Osteocyte (in vitro differentiated cells): ENCODE results near the gene SAMM50. TPM values are rescaled to one million over a fixed set of nuclear protein-coding genes. Genes with fewer than 3 reads are reported as not detected.

Experiments
- DNase-seq: peaks from one replicate; pipeline ENCODE4 v3.0.0; 2021; ENCODE audit warnings: mixed read lengths; ENCODE audit not compliant: unreplicated experiment; ENCODE audit errors: extremely low spot score
- H3K27ac Mint-ChIP-seq: one replicate; pipeline ENCODE4 v1.8.0; 2021; ENCODE audit warnings: mild to moderate bottlenecking, mixed read lengths; ENCODE audit not compliant: unreplicated experiment
- H3K27me3 Mint-ChIP-seq: one replicate; pipeline ENCODE4 v1.8.0; 2021; ENCODE audit warnings: mixed read lengths; ENCODE audit not compliant: unreplicated experiment
- H3K36me3 Mint-ChIP-seq: one replicate; pipeline ENCODE4 v1.8.0; 2021; ENCODE audit warnings: mixed read lengths; ENCODE audit not compliant: unreplicated experiment
- H3K4me1 Mint-ChIP-seq: one replicate; pipeline ENCODE4 v1.8.0; 2021; ENCODE audit warnings: mixed read lengths; ENCODE audit not compliant: unreplicated experiment
- H3K4me3 Mint-ChIP-seq: one replicate; pipeline ENCODE4 v1.8.0; 2021; ENCODE audit warnings: mild to moderate bottlenecking, moderate library complexity, mixed read lengths; ENCODE audit not compliant: unreplicated experiment
- H3K9me3 Mint-ChIP-seq: one replicate; pipeline ENCODE4 v1.8.0; 2021; ENCODE audit warnings: mixed read lengths; ENCODE audit not compliant: unreplicated experiment
- CTCF ChIP-seq: fragments of 200-600 bp; sonication (generic); IDR thresholded peaks from 2 replicates; pipeline ENCODE4 v1.5.0; 2021; ENCODE audit warnings: antibody characterized with exemption, mild to moderate bottlenecking, moderate library complexity
- total RNA-seq: library from RNA; stranded (reverse); gene quantifications from 2 replicates; pipeline ENCODE4 v1.2.1, GENCODE V29; 2021

The SAMM50 gene
- total RNA-seq, 1 donor from 2014 or later: 42.6 TPM

- Mint-ChIP-seq H3K36me3 (no peaks in the 10 kb centered on the region), H3K27me3 (no peaks in the 10 kb centered on the region), H3K27ac (peak within 1 kb of the TSS; percentile 74), H3K4me1 (peaks cover 23% of the 10 kb centered on the region), H3K9me3 (no peaks in the 10 kb centered on the region), H3K4me3 (peak within 1 kb of the TSS; percentile 78)
- peak; percentile 93 for DNase-seq
- peak; percentile 36 for TF ChIP-seq CTCF
Observed at GRCh38 chr22:43923631-43924464, 31.4 kb upstream of the SAMM50 start, which contains the start of gene PNPLA3. PNPLA3 (plus strand) TSS chr22:43923805; CDS start chr22:43923912, 107 bp downstream.

- Mint-ChIP-seq H3K9me3 (no peaks in the 10 kb centered on the region), H3K4me3 (peak overlapping the region; percentile 73), H3K4me1 (peaks cover 21% of the 10 kb centered on the region), H3K27me3 (no peaks in the 10 kb centered on the region), H3K27ac (peak overlapping the region; percentile 15), H3K36me3 (no peaks in the 10 kb centered on the region)
- no peak for DNase-seq
- TF ChIP-seq CTCF: no peak
Observed at GRCh38 chr22:43924877-43925276, 30.4 kb upstream of the SAMM50 start.

- Mint-ChIP-seq H3K4me3 (peak overlapping the region; percentile 73), H3K9me3 (no peaks in the 10 kb centered on the region), H3K4me1 (peaks cover 21% of the 10 kb centered on the region), H3K27me3 (no peaks in the 10 kb centered on the region), H3K27ac (peak overlapping the region; percentile 15), H3K36me3 (no peaks in the 10 kb centered on the region)
- no peak for TF ChIP-seq CTCF
- DNase-seq: no peak
Observed at GRCh38 chr22:43925433-43926348, 29.6 kb upstream of the SAMM50 start.

- no peak for TF ChIP-seq CTCF
- no peak for DNase-seq
- Mint-ChIP-seq H3K4me3 (no peak overlapping the region), H3K27me3 (no peaks in the 10 kb centered on the region), H3K27ac (no peak overlapping the region), H3K9me3 (no peaks in the 10 kb centered on the region), H3K4me1 (peaks cover 15% of the 10 kb centered on the region), H3K36me3 (peaks cover 1% of the 10 kb centered on the region)
Observed at GRCh38 chr22:43926349-43926710, 28.9 kb upstream of the SAMM50 start.

- H3K36me3 Mint-ChIP-seq: peaks cover 1% of the 10 kb centered on the region
- H3K4me1 Mint-ChIP-seq: peaks cover 2% of the 10 kb centered on the region
- no peak overlapping the region for H3K4me3 Mint-ChIP-seq
- no peak for TF ChIP-seq CTCF
- no peaks in the 10 kb centered on the region for H3K27me3 Mint-ChIP-seq
- no peak for DNase-seq
- H3K9me3 Mint-ChIP-seq: no peaks in the 10 kb centered on the region
- H3K27ac Mint-ChIP-seq: no peak overlapping the region
Observed at GRCh38 chr22:43928468-43928867, 26.8 kb upstream of the SAMM50 start.
